ENCODE results near the gene TFDP2.
"Not testable (repeated sequence)": the region's sequence is repeated elsewhere in the genome, so short reads cannot be mapped to it uniquely, and the experiment has no call there.

Gene TFDP2

DNA sequence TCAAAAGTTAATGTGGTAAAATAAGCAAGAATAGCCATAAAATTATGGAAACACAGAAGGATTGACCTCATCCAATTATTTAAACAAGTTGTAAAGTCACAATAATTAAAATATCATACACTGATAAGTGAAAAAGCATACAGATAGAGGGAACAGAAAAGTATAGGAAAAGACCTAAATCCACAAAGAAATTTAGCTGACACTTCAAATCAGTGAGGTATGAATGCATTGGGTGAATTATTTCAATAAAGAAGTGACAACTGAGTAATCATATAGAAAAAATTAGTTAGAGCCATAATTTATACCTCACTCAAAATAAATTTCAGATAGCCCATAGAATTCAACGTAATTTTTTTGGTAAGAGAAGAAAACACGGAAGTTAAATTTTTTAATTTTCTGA is 25.1 kb downstream of the TFDP2 start:
- no peak for DNase-seq

DNA sequence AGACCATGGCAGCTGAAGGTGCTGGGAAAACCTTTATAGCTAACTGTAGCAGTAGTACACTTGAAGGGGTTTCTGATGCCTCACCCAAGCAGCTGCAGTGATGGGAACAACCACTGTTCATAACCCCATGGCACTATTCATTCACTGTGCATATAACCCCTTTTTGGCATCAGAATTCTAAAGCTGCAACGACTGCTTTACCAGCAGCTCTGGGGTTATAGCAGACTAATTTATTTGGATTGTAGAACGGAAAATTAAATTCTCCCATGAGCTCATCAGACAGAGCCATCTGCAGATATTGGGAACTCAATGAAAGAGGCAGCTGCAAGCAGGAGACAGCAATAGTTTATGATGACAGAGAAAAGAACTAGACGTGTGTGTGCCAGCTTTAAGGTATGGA is 28.6 kb downstream of the TFDP2 start:
- DNase-seq, result no peak

GRCh38 chr3:142118911-142119310 is 30.4 kb downstream of the TFDP2 start:
- no peak for DNase-seq

DNA sequence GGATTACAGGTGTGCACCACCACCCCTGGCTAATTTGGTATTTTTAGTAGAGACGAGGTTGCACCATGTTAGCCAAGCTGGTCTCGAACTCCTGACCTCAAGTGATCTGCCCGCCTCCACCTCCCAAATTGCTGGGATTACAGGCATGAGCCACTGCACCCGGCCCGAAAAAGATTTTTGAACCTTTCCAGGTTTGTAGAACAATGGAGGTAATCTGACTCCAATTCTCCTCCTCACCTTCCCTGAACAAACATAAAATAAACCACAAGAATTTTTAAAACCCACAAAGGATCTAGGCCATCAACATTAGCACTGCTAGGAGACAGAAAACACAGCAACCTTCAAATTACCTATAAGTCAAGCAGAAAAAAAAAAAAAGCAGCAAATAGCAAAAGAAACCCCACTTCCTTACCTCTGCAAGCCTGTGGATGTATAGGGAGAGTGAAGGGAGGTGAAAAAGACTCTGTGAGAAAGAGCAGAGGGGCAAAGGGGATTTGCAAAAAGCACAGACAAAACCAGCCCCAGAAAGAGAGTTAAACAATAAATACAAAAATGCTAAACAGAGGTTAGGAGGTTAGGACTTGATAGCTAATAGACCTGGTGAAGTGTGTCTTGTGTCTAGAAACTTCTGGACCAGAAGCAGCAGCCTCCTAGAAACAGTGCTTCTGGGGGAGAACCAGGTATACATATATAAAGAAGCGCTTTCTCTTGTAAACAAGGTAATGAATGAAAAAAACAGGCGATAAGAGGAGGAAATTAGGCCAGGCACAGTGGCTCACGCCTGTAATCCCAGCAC is 32.1 kb downstream of the TFDP2 start:
- DNase-seq, result no peak

- DNase-seq, result no peak
These were observed 33.3 kb downstream of the TFDP2 start for GRCh38 chr3:142115867-142116668.

GRCh38 chr3:142112601-142113000 is 36.7 kb downstream of the TFDP2 start:
- DNase-seq, result no peak

- DNase-seq, result no peak
These were observed 42.8 kb downstream of the TFDP2 start for GRCh38 chr3:142106548-142106947.

GRCh38 chr3:142105991-142106390 is 43.4 kb downstream of the TFDP2 start:
- no peak for DNase-seq

DNA sequence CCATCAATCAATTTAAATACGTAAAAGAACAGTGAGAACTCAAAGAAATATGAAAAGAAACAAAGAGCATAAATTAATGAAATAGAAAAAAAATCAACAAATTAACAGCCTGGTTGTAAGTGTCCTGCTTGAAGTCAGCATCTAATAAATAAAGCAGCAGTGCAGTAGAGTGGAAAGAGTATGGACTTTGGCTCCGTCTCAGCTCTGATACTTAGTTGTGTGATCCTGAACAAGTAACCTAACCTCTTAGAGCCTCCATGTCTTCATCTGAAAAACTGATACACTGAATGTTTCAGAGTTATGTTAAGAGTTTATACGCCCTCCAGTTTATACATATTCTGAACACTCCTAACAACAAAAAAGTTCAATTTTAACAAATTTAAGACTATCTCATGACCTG is 44.6 kb downstream of the TFDP2 start:
- DNase-seq, result no peak

- DNase-seq, result no peak
These were observed 50.4 kb downstream of the TFDP2 start for GRCh38 chr3:142098964-142099363.

DNA sequence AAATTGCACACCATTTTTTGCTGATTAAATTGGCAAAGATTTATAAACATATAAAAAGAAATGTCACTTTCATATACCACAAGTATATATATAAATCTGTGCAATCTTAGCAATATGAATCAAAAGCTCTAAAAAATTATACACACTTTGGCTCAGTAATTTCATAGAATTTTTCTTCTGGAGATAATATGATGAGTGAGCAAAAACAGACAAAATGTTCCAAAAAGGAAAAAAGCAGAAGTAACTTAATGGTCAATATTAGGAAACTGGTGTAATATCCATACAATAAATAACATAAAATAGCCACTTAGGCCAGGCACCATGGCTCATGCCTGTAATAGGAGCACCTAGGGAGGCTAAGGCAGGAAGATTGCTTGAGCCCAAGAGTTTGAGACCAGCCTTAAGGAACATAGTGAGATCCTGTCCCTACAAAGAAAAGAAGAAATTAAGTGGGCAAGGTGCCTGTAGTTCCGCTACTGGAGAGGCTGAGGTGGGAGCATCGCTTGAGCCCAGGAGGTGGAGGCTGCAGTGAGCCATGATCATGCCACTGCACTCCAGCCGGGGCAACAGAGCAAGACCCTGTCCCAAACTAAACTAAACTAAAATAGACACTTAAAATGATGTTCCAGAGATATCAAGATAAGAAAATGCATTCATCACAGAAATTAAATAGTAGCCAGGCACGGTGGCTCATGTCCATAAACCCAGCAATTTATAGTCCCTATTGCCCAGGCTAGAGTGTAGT is 52.1 kb downstream of the TFDP2 start:
- no peak for DNase-seq

GRCh38 chr3:142095841-142096240 is 53.5 kb downstream of the TFDP2 start:
- DNase-seq, result no peak

- DNase-seq, result not testable (repeated sequence)
These were observed 60.4 kb downstream of the TFDP2 start for GRCh38 chr3:142088925-142089324.

DNA sequence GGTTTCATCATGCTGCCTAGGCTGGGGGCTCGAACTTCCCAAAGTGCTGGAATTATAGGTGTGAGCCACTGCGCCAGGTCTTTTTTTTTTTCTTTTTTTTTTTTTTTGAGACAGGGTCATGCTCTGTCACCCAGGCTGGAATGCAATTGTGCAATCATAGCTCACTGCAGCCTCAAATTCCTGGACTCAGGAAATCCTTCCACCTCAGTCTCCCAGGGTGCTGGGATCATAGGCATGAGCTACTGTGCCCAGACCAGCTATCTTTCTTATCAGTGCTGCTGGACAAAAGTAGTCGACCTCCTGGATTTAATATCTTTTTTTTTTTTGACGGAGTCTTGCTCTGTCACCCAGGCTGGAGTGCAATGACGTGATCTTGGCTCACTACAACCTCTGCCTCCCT is 60.8 kb downstream of the TFDP2 start:
- no peak for DNase-seq

DNA sequence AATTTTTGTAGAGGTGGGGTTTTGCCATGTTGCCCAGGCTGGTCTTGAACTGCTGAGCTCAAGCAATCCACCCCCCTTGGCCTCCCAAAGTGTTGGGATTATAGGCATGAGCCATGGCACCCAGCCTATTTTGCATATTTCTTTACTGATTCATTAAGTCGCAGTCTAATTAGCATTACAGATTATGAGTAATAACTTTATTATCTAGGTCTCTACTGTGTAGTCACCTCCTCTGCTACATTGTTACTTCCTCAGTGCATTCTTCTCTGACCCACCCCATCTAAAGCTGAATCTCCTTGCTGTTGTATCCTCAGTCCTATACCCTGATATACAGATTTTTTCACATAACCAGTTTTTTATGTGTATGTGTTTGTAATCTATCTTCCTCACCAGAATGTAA is 61.7 kb downstream of the TFDP2 start:
- no peak for DNase-seq

DNA sequence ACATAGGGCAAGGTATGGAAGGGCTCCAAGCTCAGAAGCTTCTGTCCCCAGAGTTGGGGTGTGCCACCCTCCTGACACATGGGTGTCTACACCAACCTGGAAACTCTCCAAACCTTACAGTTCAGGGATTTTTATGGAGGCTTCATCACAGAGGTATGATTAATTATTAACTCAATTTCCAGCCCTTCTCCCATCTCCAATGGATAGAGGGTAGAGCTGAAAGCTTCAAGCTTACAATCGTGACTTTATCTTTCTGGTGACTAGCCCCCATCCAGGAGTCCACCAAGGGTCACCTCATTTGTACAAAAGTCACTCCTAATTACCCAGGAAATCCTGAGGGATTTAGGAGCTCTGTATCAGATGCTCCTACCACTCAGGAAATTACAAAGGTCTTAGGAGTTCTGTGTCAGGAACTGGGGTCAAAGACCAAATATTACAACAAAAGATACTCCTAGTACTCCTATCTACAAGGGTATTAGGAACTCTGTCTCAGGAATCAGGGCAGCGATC is 62.7 kb downstream of the TFDP2 start:
- no peak for DNase-seq

- no peak for DNase-seq
These were observed 68.2 kb downstream of the TFDP2 start for GRCh38 chr3:142081178-142081577.

DNA sequence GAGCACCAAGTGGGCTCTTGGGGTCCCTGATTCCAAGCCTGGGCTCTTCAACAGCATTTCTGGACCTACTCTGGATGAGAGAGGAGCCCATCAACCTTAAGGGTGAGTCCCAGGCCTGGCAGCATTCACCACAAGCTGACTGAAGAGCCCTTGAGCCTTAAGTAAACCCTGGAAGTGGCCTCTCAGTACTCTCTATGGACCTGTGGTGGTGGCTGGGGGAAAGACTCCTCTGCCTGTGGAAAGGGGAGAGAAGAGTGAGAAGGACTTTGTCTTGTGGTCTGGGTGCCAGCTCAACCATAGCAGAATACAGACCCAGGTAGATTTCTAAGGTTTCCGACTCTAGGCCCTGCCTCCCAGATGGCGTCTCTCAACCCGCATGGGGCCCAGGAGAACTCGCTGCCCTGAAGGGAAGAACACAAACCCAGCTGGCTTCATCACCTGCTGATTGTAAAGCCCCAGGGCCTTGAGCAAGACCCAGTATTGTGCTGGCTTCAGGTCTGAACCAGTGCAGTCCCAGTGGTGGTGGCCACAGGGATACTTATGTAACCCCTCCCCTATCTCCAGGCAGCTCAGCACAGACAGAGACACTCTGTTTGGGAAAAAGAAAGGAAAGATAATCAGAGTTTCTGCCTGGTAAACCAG is 71.4 kb downstream of the TFDP2 start:
- no peak for DNase-seq

- no peak for DNase-seq
These were observed 72.0 kb downstream of the TFDP2 start for GRCh38 chr3:142077155-142077858.

- DNase-seq, result not testable (repeated sequence)
These were observed 73.7 kb downstream of the TFDP2 start for GRCh38 chr3:142075656-142076055.

DNA sequence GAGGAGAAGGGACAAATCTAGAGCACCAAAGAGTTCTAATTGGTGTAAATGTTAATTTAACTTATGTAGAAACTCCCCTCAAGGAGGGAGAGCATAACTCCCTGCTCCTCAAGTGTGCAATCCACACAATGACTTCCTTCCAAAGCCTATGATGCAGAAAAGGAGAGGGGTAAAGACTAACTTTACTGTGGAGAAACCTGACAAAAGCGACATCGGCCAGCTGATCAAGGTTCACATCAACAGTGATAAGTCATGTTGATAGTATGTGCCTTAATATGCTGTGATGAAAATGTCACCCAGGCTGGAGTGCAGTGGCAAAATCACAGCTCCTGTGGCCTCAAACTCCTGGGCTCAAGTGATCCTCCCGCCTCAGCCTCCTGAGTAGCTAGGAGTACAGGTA is 76.5 kb downstream of the TFDP2 start:
- no peak for DNase-seq

DNA sequence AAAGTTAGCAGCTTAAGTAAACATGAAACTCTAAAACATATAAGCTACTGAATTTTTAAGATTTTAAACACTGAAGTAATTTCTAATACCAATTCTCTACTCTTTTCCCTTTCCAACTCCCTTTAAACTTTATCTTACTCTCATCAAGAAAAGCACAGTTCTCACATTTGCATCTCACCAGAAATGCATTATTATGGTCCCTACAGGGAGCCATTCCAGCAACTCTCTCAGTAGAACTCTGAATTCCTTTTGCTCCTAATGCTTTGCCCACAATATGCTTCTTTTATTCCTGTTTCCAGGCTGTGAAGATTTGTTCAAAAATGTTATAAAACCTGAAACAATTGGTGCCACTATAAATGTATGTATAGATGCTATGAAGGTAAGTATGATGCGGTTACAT is 83.4 kb downstream of the TFDP2 start:
- DNase-seq, result no peak

Measured in activated CD4-positive, alpha-beta T cell treated with anti-CD3 and anti-CD28 coated beads, Interleukin-2, amount 50 U/mL, for 1 hour (primary cell).